ENCODE measurements around the gene B3GALT4.

- TF ChIP-seq CTCF (IDR thresholded peaks at IDR 0.05; ENCODE audit: low read length) (no peak), EZH2 (IDR thresholded peaks at IDR 0.05; ENCODE audit: borderline replicate concordance, low read length) (no peak)
These were observed 17.9 kb upstream of the B3GALT4 start for GRCh38 chr6:33259032-33259431.
